ENCODE measurements around the gene ARVCF.

Gene ARVCF

GRCh38 chr22:20036084-20036482 lies 19.5 kb upstream of the ARVCF start:
- Mint-ChIP-seq H3K4me3 (no peak overlapping the region), H3K36me3 (ENCODE audit: low read depth) (no peaks in the 10 kb centered on the region), H3K27me3 (ENCODE audit: low read depth) (no peaks in the 10 kb centered on the region), H3K27ac (no peak overlapping the region), H3K9me3 (no peaks in the 10 kb centered on the region), H3K4me1 (no peaks in the 10 kb centered on the region)
- TF ChIP-seq CTCF (IDR thresholded peaks at IDR 0.05; ENCODE audit: unreplicated experiment in 3 of 3) = no peak

- Mint-ChIP-seq H3K4me3 (no peak overlapping the region), H3K9me3 (no peaks in the 10 kb centered on the region), H3K27ac (no peak overlapping the region), H3K4me1 (no peaks in the 10 kb centered on the region), H3K27me3 (ENCODE audit: low read depth) (no peaks in the 10 kb centered on the region), H3K36me3 (ENCODE audit: low read depth) (no peaks in the 10 kb centered on the region)
- TF ChIP-seq CTCF (IDR thresholded peaks at IDR 0.05; ENCODE audit: unreplicated experiment in 3 of 3) = no peak
Observed at GRCh38 chr22:20035375-20036083, 18.9 kb upstream of the ARVCF start.

- H3K4me1 Mint-ChIP-seq = no peaks in the 10 kb centered on the region
- H3K36me3 Mint-ChIP-seq (ENCODE audit: low read depth) = no peaks in the 10 kb centered on the region
- no peak for TF ChIP-seq CTCF (IDR thresholded peaks at IDR 0.05; ENCODE audit: unreplicated experiment in 3 of 3)
- no peaks in the 10 kb centered on the region for H3K27me3 Mint-ChIP-seq (ENCODE audit: low read depth)
- no peak overlapping the region for H3K27ac Mint-ChIP-seq
- no peaks in the 10 kb centered on the region for H3K9me3 Mint-ChIP-seq
- no peak overlapping the region for H3K4me3 Mint-ChIP-seq
Observed at GRCh38 chr22:20034143-20034542, 17.5 kb upstream of the ARVCF start.

GRCh38 chr22:20033045-20033706 lies 16.6 kb upstream of the ARVCF start:
- TF ChIP-seq CTCF (IDR thresholded peaks at IDR 0.05; ENCODE audit: unreplicated experiment in 3 of 3) = no peak
- no peaks in the 10 kb centered on the region for H3K4me1 Mint-ChIP-seq
- no peaks in the 10 kb centered on the region for H3K36me3 Mint-ChIP-seq (ENCODE audit: low read depth)
- H3K4me3 Mint-ChIP-seq = no peak overlapping the region
- H3K9me3 Mint-ChIP-seq = no peaks in the 10 kb centered on the region
- H3K27ac Mint-ChIP-seq = no peak overlapping the region
- H3K27me3 Mint-ChIP-seq (ENCODE audit: low read depth) = no peaks in the 10 kb centered on the region

- no peaks in the 10 kb centered on the region for H3K9me3 Mint-ChIP-seq
- H3K27ac Mint-ChIP-seq = no peak overlapping the region
- no peaks in the 10 kb centered on the region for H3K27me3 Mint-ChIP-seq (ENCODE audit: low read depth)
- no peaks in the 10 kb centered on the region for H3K4me1 Mint-ChIP-seq
- H3K4me3 Mint-ChIP-seq = no peak overlapping the region
- H3K36me3 Mint-ChIP-seq (ENCODE audit: low read depth) = no peaks in the 10 kb centered on the region
- TF ChIP-seq CTCF (IDR thresholded peaks at IDR 0.05; ENCODE audit: unreplicated experiment in 3 of 3) = no peak
Observed at GRCh38 chr22:20032407-20032991, 15.9 kb upstream of the ARVCF start.

Measured in nephron (organoid).